AG04450 (cell line): ENCODE results near the gene ARHGAP12. TPM values are rescaled to one million over a fixed set of nuclear protein-coding genes. Genes with fewer than 3 reads are reported as not detected.

ENCODE experiments used
- CTCF ChIA-PET: fragments of 300-600, 350-600 bp; formaldehyde crosslinking; extraction: SDS; loops from one replicate; lab custom pipeline; 2022; ENCODE audit warnings: antibody characterized with exemption, inconsistent platforms; lab: Charles Lee
- POLR2A ChIA-PET: fragments of 350-600 bp; formaldehyde crosslinking; extraction: SDS; loops from one replicate; lab custom pipeline; 2021; ENCODE audit warnings: antibody characterized with exemption, inconsistent platforms; lab: Yijun Ruan, JAX
- DNase-seq: peaks from one replicate; pipeline ENCODE4 v3.0.0-alpha.2; 2011; ENCODE audit warnings: low read depth, low spot score
- H3K27ac ChIP-seq: one replicate; pipeline ENCODE4 v1.5.1; 2012; ENCODE audit warnings: low read depth, low read length, control low read depth
- H3K27me3 ChIP-seq: one replicate; pipeline ENCODE4 v1.6.0; 2012; ENCODE audit warnings: low read length; ENCODE audit not compliant: control insufficient read depth, insufficient read depth
- H3K4me3 ChIP-seq: 2 replicates; pipeline ENCODE4 v1.5.1; 2011; ENCODE audit warnings: mild to moderate bottlenecking, low read depth, low read length, control low read depth
- H3K9me3 ChIP-seq: 2 replicates; pipeline ENCODE4 v1.5.1; 2012; ENCODE audit warnings: low read length; ENCODE audit not compliant: control insufficient read depth, insufficient read depth
- polyA plus RNA-seq: library from polyadenylated mRNA; depleted of rRNA; stranded (reverse); fragments of >200 nt; gene quantifications from 2 replicates; pipeline ENCODE4 v1.2.3, GENCODE V29; 2011
- TF ChIP-seq, protein P1 (sequence below): IDR thresholded peaks from 2 replicates; pipeline ENCODE4 v1.5.1; 2011; ENCODE audit warnings: low read depth, low read length, control low read depth, inconsistent platforms

Gene ARHGAP12
- polyA plus RNA-seq, 1 experiment, result 26.3 TPM

DNA sequence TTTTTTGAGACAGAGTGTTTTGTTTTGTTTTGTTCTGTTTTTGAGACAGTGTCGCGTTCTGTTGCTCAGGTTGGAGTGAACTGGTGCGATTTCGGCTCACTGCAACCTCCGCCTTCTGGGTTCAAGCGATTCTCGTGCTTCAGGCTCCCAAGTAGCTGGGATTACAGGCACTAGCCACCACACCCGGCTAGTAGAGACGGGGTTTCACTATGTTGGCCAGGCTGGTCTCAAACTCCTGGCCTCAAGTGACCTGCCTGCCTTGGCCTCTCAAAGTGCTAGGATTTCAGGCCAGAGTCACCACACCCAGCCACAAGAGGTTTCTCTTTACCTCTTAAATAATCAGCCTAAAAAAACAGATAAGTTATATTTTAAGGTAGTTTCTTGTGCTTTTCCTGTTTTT lies 8.7 kb upstream of the ARHGAP12 start:
- Histone ChIP-seq H3K27me3 (no peaks in the 10 kb centered on the region), H3K27ac (no peak overlapping the region), H3K4me3 (no peak overlapping the region), H3K9me3 (no peaks in the 10 kb centered on the region)
- ChIA-PET POLR2A (no interaction called here), CTCF (no interaction called here)
- TF ChIP-seq, protein P1, sequence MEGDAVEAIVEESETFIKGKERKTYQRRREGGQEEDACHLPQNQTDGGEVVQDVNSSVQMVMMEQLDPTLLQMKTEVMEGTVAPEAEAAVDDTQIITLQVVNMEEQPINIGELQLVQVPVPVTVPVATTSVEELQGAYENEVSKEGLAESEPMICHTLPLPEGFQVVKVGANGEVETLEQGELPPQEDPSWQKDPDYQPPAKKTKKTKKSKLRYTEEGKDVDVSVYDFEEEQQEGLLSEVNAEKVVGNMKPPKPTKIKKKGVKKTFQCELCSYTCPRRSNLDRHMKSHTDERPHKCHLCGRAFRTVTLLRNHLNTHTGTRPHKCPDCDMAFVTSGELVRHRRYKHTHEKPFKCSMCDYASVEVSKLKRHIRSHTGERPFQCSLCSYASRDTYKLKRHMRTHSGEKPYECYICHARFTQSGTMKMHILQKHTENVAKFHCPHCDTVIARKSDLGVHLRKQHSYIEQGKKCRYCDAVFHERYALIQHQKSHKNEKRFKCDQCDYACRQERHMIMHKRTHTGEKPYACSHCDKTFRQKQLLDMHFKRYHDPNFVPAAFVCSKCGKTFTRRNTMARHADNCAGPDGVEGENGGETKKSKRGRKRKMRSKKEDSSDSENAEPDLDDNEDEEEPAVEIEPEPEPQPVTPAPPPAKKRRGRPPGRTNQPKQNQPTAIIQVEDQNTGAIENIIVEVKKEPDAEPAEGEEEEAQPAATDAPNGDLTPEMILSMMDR, result no peak
- no peak for DNase-seq

DNA sequence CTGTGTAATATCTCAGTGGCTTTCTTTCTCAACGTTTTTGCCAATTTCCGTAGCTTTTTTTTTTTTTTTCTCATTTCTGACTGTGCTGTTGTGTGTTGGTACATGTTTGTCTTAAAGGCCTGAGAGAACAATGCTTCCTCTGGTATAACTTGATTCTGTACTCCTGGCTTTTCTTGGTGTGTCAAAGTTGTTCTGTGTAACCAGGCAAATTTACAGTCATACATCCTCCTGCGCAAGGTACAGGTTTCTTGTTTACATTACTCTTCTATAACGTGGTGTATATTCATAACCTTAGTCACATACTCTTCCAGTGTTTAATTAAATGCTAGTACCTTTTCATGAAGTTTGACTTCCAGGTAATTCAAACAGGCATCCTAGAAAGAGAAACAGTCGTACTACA lies 8.3 kb upstream of the ARHGAP12 start:
- no peak overlapping the region for H3K4me3 ChIP-seq
- no peaks in the 10 kb centered on the region for H3K9me3 ChIP-seq
- no peak overlapping the region for H3K27ac ChIP-seq
- DNase-seq, result no peak
- no peaks in the 10 kb centered on the region for H3K27me3 ChIP-seq
- POLR2A ChIA-PET, result no interaction called here
- TF ChIP-seq, protein P1, result no peak
- CTCF ChIA-PET, result interaction anchor here (0.6 kb wide), 1 partner anchor 1847 kb away, joined by 4 read pairs; no protein-coding TSS in a partner anchor

DNA sequence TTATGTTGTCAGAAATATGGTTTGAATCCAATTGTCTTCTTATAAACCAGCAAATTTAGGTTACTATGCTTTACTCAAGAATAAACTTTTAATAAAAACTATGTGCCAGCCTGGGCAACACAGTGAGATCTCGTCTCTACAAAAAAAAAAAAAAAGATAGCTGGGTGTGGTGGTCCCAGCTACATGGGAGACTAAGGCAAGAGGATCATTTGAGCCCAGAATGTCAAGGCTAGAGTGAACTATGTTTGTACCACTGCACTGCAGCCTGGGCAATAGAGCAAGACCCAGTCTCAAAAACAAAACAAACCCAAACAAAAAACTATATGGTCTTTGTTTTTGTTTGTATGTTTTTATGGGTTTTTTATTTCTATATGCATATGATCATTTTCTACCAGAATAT lies 7.5 kb upstream of the ARHGAP12 start:
- CTCF ChIA-PET, result interaction anchor here (0.6 kb wide), 2 partner anchors 35 to 1846 kb away, joined by 4 read pairs; no protein-coding TSS in a partner anchor
- POLR2A ChIA-PET, result no interaction called here
- TF ChIP-seq, protein P1, result no peak

GRCh38 chr10:31935678-31936077 lies 7.0 kb upstream of the ARHGAP12 start:
- Histone ChIP-seq H3K27ac (no peak overlapping the region), H3K27me3 (no peaks in the 10 kb centered on the region), H3K9me3 (no peaks in the 10 kb centered on the region), H3K4me3 (no peak overlapping the region)
- TF ChIP-seq, protein P1, result no peak
- ChIA-PET CTCF (interaction anchor here (0.5 to 0.6 kb wide), 2 partner anchors 35 to 322 kb away, joined by 4 to 10 read pairs; no protein-coding TSS in a partner anchor), POLR2A (no interaction called here)
- no peak for DNase-seq

More for the DNA sequence above, 7.5 kb upstream of the ARHGAP12 start:
- Histone ChIP-seq H3K4me3 (no peak overlapping the region), H3K27me3 (no peaks in the 10 kb centered on the region), H3K27ac (no peak overlapping the region), H3K9me3 (no peaks in the 10 kb centered on the region)
- no peak for DNase-seq

- CTCF ChIA-PET, result interaction anchor here (0.5 to 0.7 kb wide), 3 partner anchors 66 to 309 kb away, joined by 3 read pairs; no protein-coding TSS in a partner anchor
Measured at GRCh38 chr10:31932838-31933237, 4.2 kb upstream of the ARHGAP12 start.

More at GRCh38 chr10:31932838-31933237, 4.2 kb upstream of the ARHGAP12 start:
- TF ChIP-seq, protein P1, result no peak
- DNase-seq, result no peak
- H3K27me3 ChIP-seq, result no peaks in the 10 kb centered on the region
- no peak overlapping the region for H3K4me3 ChIP-seq
- H3K27ac ChIP-seq, result no peak overlapping the region
- H3K9me3 ChIP-seq, result peaks cover 3% of the 10 kb centered on the region; the same call in 1 of the 2 replicates
- POLR2A ChIA-PET, result no interaction called here
